Transverse colon (tissue), 4 donors: ENCODE measurements around the gene ANKLE1.

Experiments
- CTCF ChIP-seq, 5 experiments: fragments of 200-600 bp in 3 of 5; fragments of 450-650 bp in 2 of 5; sonication (generic) in 3 of 5; IDR thresholded peaks; 1 replicate in 2 of 5; 2 replicates in 3 of 5; pipeline ENCODE4 v1.5.1; 2016 to 2017; ENCODE audit warnings: antibody characterized with exemption in 5 of 5, inconsistent platforms in 3 of 5, mild to moderate bottlenecking in 2 of 5, moderate library complexity in 1 of 5
- EP300 ChIP-seq: sonication (generic); formaldehyde crosslinking; IDR thresholded peaks from one replicate; pipeline ENCODE4 v1.6.1; 2017; ENCODE audit warnings: antibody characterized with exemption, low read depth
- POLR2A ChIP-seq: fragments of 450-650 bp; IDR thresholded peaks from one replicate; pipeline ENCODE4 v1.6.1; 2016; ENCODE audit warnings: antibody characterized with exemption, mild to moderate bottlenecking, moderate library complexity
- POLR2AphosphoS5 ChIP-seq, 3 donors: sonication (generic); formaldehyde crosslinking; IDR thresholded peaks; one replicate each; pipeline ENCODE4 v1.6.1; 2016; ENCODE audit warnings: antibody characterized with exemption in 3 of 3

DNA sequence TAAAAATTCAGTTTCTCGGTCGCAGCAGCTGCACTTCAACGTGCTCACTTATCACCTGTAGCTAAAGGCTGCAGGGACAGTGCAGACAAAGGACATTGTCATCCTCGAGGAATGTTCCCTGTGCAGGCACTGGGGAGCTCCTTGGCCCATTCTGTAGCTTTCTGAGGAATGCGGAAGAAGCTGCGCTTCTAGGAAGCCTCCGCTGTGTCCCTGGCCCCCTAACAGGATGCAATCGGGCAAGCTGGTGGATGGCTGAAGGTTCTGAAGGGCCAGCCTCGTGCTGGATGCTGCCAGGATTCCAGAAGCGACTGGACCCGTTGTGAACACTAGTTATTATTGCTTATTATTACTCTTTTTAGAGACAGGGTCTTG, 44.9 kb downstream of the ANKLE1 start:
- TF ChIP-seq CTCF (IDR thresholded peaks at IDR 0.05) (no peak), POLR2A (no peak), EP300 (no peak), POLR2AphosphoS5 (IDR thresholded peaks at IDR 0.05) (no peak)
